Skeletal muscle cell (primary cell): ENCODE results near the gene RBM44.
"Not testable (repeated sequence)": the region's sequence is repeated elsewhere in the genome, so short reads cannot be mapped to it uniquely, and the experiment has no call there.

Source experiments
- DNase-seq: peaks from one replicate; pipeline ENCODE4 v3.0.0-alpha.2; 2010; ENCODE audit warnings: low read depth
- H3K4me3 ChIP-seq: 2 replicates; pipeline ENCODE4 v1.5.1; 2011; ENCODE audit warnings: low read depth, mild to moderate bottlenecking, control low read depth, low read length, moderate library complexity

RBM44 gene

GRCh38 chr2:237867465-237867864, 68.9 kb downstream of the RBM44 start:
- H3K4me3 ChIP-seq, result no peak overlapping the region
- no peak for DNase-seq

- DNase-seq, H3K4me3 ChIP-seq: not testable (repeated sequence)
Measured at GRCh38 chr2:237868074-237868473, 69.5 kb downstream of the RBM44 start.

- H3K4me3 ChIP-seq, result no peak overlapping the region
- peak; percentile 62 for DNase-seq
Measured at GRCh38 chr2:237868631-237869342, 70.2 kb downstream of the RBM44 start.

GRCh38 chr2:237869343-237870102, 70.9 kb downstream of the RBM44 start:
- no peak overlapping the region for H3K4me3 ChIP-seq
- no peak for DNase-seq

- no peak overlapping the region for H3K4me3 ChIP-seq
- DNase-seq, result no peak
Measured at GRCh38 chr2:237870126-237870525, 71.5 kb downstream of the RBM44 start.

GRCh38 chr2:237870754-237871651, 72.4 kb downstream of the RBM44 start:
- DNase-seq, result no peak

GRCh38 chr2:237872178-237872887, 73.8 kb downstream of the RBM44 start:
- DNase-seq, result no peak
- H3K4me3 ChIP-seq, result no peak overlapping the region

More at GRCh38 chr2:237870754-237871651, 72.4 kb downstream of the RBM44 start:
- no peak overlapping the region for H3K4me3 ChIP-seq

GRCh38 chr2:237873421-237873831, 74.8 kb downstream of the RBM44 start:
- no peak overlapping the region for H3K4me3 ChIP-seq
- DNase-seq, result no peak

GRCh38 chr2:237873897-237874551, 75.4 kb downstream of the RBM44 start:
- no peak overlapping the region for H3K4me3 ChIP-seq
- DNase-seq, result no peak

- H3K4me3 ChIP-seq, result no peak overlapping the region
- peak; percentile 51 for DNase-seq
Measured at GRCh38 chr2:237874585-237875161, 76.1 kb downstream of the RBM44 start.

- no peak for DNase-seq
- no peak overlapping the region for H3K4me3 ChIP-seq
Measured at GRCh38 chr2:237875256-237876060, 76.9 kb downstream of the RBM44 start.

GRCh38 chr2:237876061-237876526, 77.5 kb downstream of the RBM44 start:
- no peak overlapping the region for H3K4me3 ChIP-seq
- no peak for DNase-seq

GRCh38 chr2:237876532-237876931, 78.0 kb downstream of the RBM44 start:
- H3K4me3 ChIP-seq, result no peak overlapping the region
- no peak for DNase-seq

- DNase-seq, result no peak
- no peak overlapping the region for H3K4me3 ChIP-seq
Measured at GRCh38 chr2:237876951-237877491, 78.4 kb downstream of the RBM44 start.

GRCh38 chr2:237877576-237878307, 79.2 kb downstream of the RBM44 start:
- no peak for DNase-seq
- H3K4me3 ChIP-seq, result no peak overlapping the region

GRCh38 chr2:237878321-237879057, 79.9 kb downstream of the RBM44 start:
- no peak for DNase-seq
- no peak overlapping the region for H3K4me3 ChIP-seq
